ENCODE results near the gene GARIN6.

GRCh38 chr12:99618657-99619056, 28.9 kb upstream of the GARIN6 start:
- TF ChIP-seq EP300 (IDR thresholded peaks at IDR 0.05) (no peak), CTCF (IDR thresholded peaks at IDR 0.05) (no peak), POLR2A (IDR thresholded peaks at IDR 0.05) (no peak)
